Testis (tissue), 3 donors: ENCODE measurements around the gene HRH3. TPM values are rescaled to one million over a fixed set of nuclear protein-coding genes. Genes with fewer than 3 reads are reported as not detected.

ENCODE experiments used
- DNase-seq: peaks from one replicate; pipeline ENCODE4 v3.0.0-alpha.2; 2019
- H3K27ac ChIP-seq, 2 donors: fragments of 200-600 bp; sonication (generic); one replicate each; pipeline ENCODE4 v1.5.1; 2019
- H3K27me3 ChIP-seq: fragments of 200-600 bp; sonication (generic); one replicate; pipeline ENCODE4 v1.5.1; 2019
- H3K36me3 ChIP-seq: fragments of 200-600 bp; sonication (generic); one replicate; pipeline ENCODE4 v1.5.1; 2017; ENCODE audit warnings: low read depth; ENCODE audit errors: missing control alignments
- H3K4me1 ChIP-seq: fragments of 200-600 bp; sonication (generic); one replicate; pipeline ENCODE4 v1.5.1; 2019
- H3K4me3 ChIP-seq, 2 donors: fragments of 200-600 bp; sonication (generic); one replicate each; pipeline ENCODE4 v1.5.1; 2017 to 2019
- H3K9me3 ChIP-seq: fragments of 200-600 bp; sonication (generic); one replicate; pipeline ENCODE4 v1.5.1; 2017
- CTCF ChIP-seq, 3 experiments: fragments of 450-650 bp in 2 of 3; fragments of 200-600 bp in 1 of 3; sonication (generic) in 1 of 3; IDR thresholded peaks; one replicate each; pipeline ENCODE4 v1.5.1; 2016 to 2019; ENCODE audit warnings: antibody characterized with exemption in 3 of 3, mild to moderate bottlenecking in 2 of 3, moderate library complexity in 1 of 3
- POLR2A ChIP-seq: fragments of 450-650 bp; IDR thresholded peaks from one replicate; pipeline ENCODE4 v1.6.1; 2017; ENCODE audit warnings: antibody characterized with exemption, mild to moderate bottlenecking, moderate library complexity
- whole genome bisulfite sequencing, 2 donors: methylation state at CpG; one replicate each; pipeline ENCODE4 v1.1.5; 2018; 5-methylcytosine and 5-hydroxymethylcytosine counted together
- intact Hi-C: fragments of 100-400 bp; cut with DNase I; formaldehyde crosslinking; loops from one replicate; pipeline ENCODE4 v1.15.1; 2023; ENCODE audit warnings: low total_unique reads
- polyA plus RNA-seq: library from polyadenylated mRNA; stranded (reverse); fragments of 350-450 nt; fragmentation: Illumina TruSeq; extraction: RNeasy Lipid Tissue Mini Kit (QIAGEN cat#74804); gene quantifications from one replicate; pipeline ENCODE4 v1.2.3, GENCODE V29; 2014; ENCODE audit warnings: low read depth, low replicate concordance; ENCODE audit not compliant: insufficient read depth
- total RNA-seq, 2 donors: library from RNA; depleted of rRNA; stranded (reverse); fragments of >200 nt; gene quantifications; one replicate each; pipeline ENCODE4 v1.2.3, GENCODE V29; 2016

Gene HRH3
- total and polyA plus RNA-seq, 3 donors from 2014 or later, result 0.67 to 2.5 (median 1.1) TPM

GRCh38 chr20:62178316-62179161 is 41.5 kb downstream of the HRH3 start:
- intact Hi-C loops, result no loop called here
- Histone ChIP-seq H3K4me1 (peaks cover 6% of the 10 kb centered on the region), H3K27me3 (no peaks in the 10 kb centered on the region), H3K36me3 (no peaks in the 10 kb centered on the region), H3K27ac (no peak overlapping the region), H3K9me3 (no peaks in the 10 kb centered on the region), H3K4me3 (no peak overlapping the region)
- TF ChIP-seq POLR2A, result no peak
- no peak for TF ChIP-seq CTCF (IDR thresholded peaks at IDR 0.05)
- DNase-seq, result no peak
- 83 to 92% methylated on average over 14 to 19 of the region's 19 CpGs for WGBS, 2 donors

- intact Hi-C loops, result no loop called here
- Histone ChIP-seq H3K27me3 (no peaks in the 10 kb centered on the region), H3K9me3 (no peaks in the 10 kb centered on the region), H3K4me1 (peaks cover 3% of the 10 kb centered on the region), H3K27ac (no peak overlapping the region), H3K4me3 (no peak overlapping the region), H3K36me3 (no peaks in the 10 kb centered on the region)
- TF ChIP-seq CTCF (IDR thresholded peaks at IDR 0.05), result no peak
- TF ChIP-seq POLR2A, result no peak
- WGBS, 2 donors, result 87 to 89% methylated on average over 9 of the region's 9 CpGs
- no peak for DNase-seq
Measured at GRCh38 chr20:62177307-62177706, 42.8 kb downstream of the HRH3 start.

- Histone ChIP-seq H3K27ac (no peak overlapping the region), H3K27me3 (no peaks in the 10 kb centered on the region), H3K9me3 (no peaks in the 10 kb centered on the region), H3K4me3 (no peak overlapping the region), H3K36me3 (no peaks in the 10 kb centered on the region), H3K4me1 (no peaks in the 10 kb centered on the region)
- no peak for DNase-seq
- intact Hi-C loops, result no loop called here
- WGBS, 2 donors, result 87 to 91% methylated on average over 15 of the region's 15 CpGs
- no peak for TF ChIP-seq CTCF (IDR thresholded peaks at IDR 0.05)
- no peak for TF ChIP-seq POLR2A
Measured at GRCh38 chr20:62176866-62177265, 43.2 kb downstream of the HRH3 start.

- no peak for DNase-seq
- no peaks in the 10 kb centered on the region for H3K36me3 ChIP-seq
- H3K4me1 ChIP-seq, result no peaks in the 10 kb centered on the region
- TF ChIP-seq CTCF (IDR thresholded peaks at IDR 0.05), result no peak
- no peak for TF ChIP-seq POLR2A
- H3K27ac ChIP-seq, result no peak overlapping the region
- intact Hi-C loops, result no loop called here
- no peaks in the 10 kb centered on the region for H3K27me3 ChIP-seq
- H3K4me3 ChIP-seq, result no peak overlapping the region
- no peaks in the 10 kb centered on the region for H3K9me3 ChIP-seq
- 86 to 95% methylated on average over 10 of the region's 10 CpGs for WGBS, 2 donors
Measured at GRCh38 chr20:62175711-62176110, 44.4 kb downstream of the HRH3 start.
